ENCODE measurements around the gene FKBP10. TPM values are rescaled to one million over a fixed set of nuclear protein-coding genes. Genes with fewer than 3 reads are reported as not detected.
A peak's percentile ranks its signal among the peaks of the same experiment; 100 is the strongest.

FKBP10 gene
- total RNA-seq, 2 donors from 2014 or later: 179 to 291 TPM

GRCh38 chr17:41799366-41799765 lies 13.4 kb upstream of the FKBP10 start:
- no peaks in the 10 kb centered on the region for H3K27me3 ChIP-seq (ENCODE audit: control insufficient read depth, insufficient read depth, low read length, poor library complexity, severe bottlenecking)
- H3K9me3 Mint-ChIP-seq: no peaks in the 10 kb centered on the region
- DNase-seq: peak; percentile 71
- WGBS, 2 experiments (ENCODE audit: insufficient coverage in 1 of 2, insufficient read length in 1 of 2): 73 to 94% methylated on average over 4 to 8 of the region's 8 CpGs
- TF ChIP-seq, protein P1, sequence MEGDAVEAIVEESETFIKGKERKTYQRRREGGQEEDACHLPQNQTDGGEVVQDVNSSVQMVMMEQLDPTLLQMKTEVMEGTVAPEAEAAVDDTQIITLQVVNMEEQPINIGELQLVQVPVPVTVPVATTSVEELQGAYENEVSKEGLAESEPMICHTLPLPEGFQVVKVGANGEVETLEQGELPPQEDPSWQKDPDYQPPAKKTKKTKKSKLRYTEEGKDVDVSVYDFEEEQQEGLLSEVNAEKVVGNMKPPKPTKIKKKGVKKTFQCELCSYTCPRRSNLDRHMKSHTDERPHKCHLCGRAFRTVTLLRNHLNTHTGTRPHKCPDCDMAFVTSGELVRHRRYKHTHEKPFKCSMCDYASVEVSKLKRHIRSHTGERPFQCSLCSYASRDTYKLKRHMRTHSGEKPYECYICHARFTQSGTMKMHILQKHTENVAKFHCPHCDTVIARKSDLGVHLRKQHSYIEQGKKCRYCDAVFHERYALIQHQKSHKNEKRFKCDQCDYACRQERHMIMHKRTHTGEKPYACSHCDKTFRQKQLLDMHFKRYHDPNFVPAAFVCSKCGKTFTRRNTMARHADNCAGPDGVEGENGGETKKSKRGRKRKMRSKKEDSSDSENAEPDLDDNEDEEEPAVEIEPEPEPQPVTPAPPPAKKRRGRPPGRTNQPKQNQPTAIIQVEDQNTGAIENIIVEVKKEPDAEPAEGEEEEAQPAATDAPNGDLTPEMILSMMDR (conservative IDR thresholded peaks at IDR 0.05): no peak
- H3K4me3 ChIP-seq (ENCODE audit: low read length): no peak overlapping the region
- peaks cover 8% of the 10 kb centered on the region for H3K36me3 Mint-ChIP-seq (ENCODE audit: low read depth)
- H3K4me1 ChIP-seq (ENCODE audit: control insufficient read depth, insufficient read depth, low read length): peaks cover 9% of the 10 kb centered on the region
- H3K4me1 Mint-ChIP-seq: peaks cover 13% of the 10 kb centered on the region
- no peak overlapping the region for H3K27ac ChIP-seq (ENCODE audit: low read depth, low read length)
- no peaks in the 10 kb centered on the region for H3K36me3 ChIP-seq (ENCODE audit: control insufficient read depth, insufficient read depth, low read length)
- no peaks in the 10 kb centered on the region for H3K9me3 ChIP-seq (ENCODE audit: control insufficient read depth, low read length)
- H3K9ac ChIP-seq (ENCODE audit: extremely low read depth, low read length, poor library complexity, severe bottlenecking): no peak overlapping the region
- no peak overlapping the region for H3K27ac Mint-ChIP-seq
- H3K27me3 Mint-ChIP-seq (ENCODE audit: insufficient read depth): peaks cover 5% of the 10 kb centered on the region
- H3K4me3 Mint-ChIP-seq: no peak overlapping the region

GRCh38 chr17:41800601-41801373 lies 12.0 kb upstream of the FKBP10 start:
- Mint-ChIP-seq H3K27me3 (ENCODE audit: insufficient read depth) (peaks cover 5% of the 10 kb centered on the region), H3K9me3 (no peaks in the 10 kb centered on the region), H3K4me3 (peak overlapping the region; percentile 30), H3K36me3 (ENCODE audit: low read depth) (peaks cover 15% of the 10 kb centered on the region), H3K27ac (peak overlapping the region; percentile 81), H3K4me1 (peaks cover 9% of the 10 kb centered on the region)
- Histone ChIP-seq H3K9me3 (ENCODE audit: control insufficient read depth, low read length) (no peaks in the 10 kb centered on the region), H3K27ac (ENCODE audit: low read depth, low read length) (no peak overlapping the region), H3K4me1 (ENCODE audit: control insufficient read depth, insufficient read depth, low read length) (peaks cover 6% of the 10 kb centered on the region), H3K36me3 (ENCODE audit: control insufficient read depth, insufficient read depth, low read length) (no peaks in the 10 kb centered on the region), H3K27me3 (ENCODE audit: control insufficient read depth, insufficient read depth, low read length, poor library complexity, severe bottlenecking) (no peaks in the 10 kb centered on the region), H3K4me3 (ENCODE audit: low read length) (no peak overlapping the region), H3K9ac (ENCODE audit: extremely low read depth, low read length, poor library complexity, severe bottlenecking) (no peak overlapping the region)
- TF ChIP-seq, protein P1 (conservative IDR thresholded peaks at IDR 0.05): no peak
- DNase-seq: peak; percentile 98
- WGBS, 2 experiments (ENCODE audit: insufficient coverage in 1 of 2, insufficient read length in 1 of 2): 48 to 50% methylated on average over 2 to 17 of the region's 18 CpGs

DNA sequence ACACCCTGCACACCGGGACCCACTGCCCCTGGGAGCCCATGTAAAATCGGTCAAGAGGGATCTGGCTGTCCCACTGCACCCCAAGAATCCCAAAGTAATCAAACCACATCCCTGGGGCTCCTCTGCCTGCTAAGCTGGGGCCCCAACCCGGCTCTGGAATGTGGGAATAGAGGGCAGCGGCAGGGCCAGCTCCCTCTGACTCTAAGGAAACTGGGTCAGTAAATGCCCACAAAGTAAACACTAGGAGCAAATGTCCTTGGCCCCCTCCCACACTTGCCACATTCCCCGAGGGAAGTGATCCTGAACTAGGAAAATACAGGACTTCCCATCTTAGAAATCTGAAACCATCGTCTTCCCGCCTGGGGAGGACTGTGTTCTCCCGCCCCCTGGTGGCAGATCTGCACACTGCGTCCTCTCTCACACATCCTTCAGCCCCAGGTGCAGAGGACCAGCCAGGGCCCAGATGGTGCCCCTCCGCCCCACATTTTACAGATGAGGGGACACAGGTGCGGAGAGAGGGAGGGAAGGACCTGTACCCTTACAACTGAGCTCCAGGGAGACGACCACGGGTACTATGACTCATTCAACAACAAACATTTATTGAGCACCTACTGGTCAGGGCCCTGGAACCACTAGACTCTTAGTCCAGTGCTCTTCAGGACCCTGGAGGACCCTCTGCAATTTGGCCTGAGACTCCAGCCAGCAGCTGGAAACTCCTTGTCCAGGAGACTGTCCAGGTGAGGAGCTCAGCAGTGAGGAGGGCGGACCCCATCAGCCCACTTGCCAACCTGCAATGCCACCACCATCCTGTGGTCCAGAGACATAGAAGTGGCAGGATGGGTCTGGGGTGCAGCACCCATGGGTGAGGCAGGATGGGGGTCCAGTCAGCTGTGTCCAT lies 11.2 kb upstream of the FKBP10 start:
- Mint-ChIP-seq H3K27ac (peak overlapping the region; percentile 81), H3K27me3 (ENCODE audit: insufficient read depth) (peaks cover 5% of the 10 kb centered on the region), H3K9me3 (no peaks in the 10 kb centered on the region), H3K4me1 (peaks cover 9% of the 10 kb centered on the region), H3K36me3 (ENCODE audit: low read depth) (peaks cover 20% of the 10 kb centered on the region), H3K4me3 (peak overlapping the region; percentile 30)
- H3K27me3 ChIP-seq (ENCODE audit: control insufficient read depth, insufficient read depth, low read length, poor library complexity, severe bottlenecking): no peaks in the 10 kb centered on the region
- no peak overlapping the region for H3K27ac ChIP-seq (ENCODE audit: low read depth, low read length)
- TF ChIP-seq, protein P1 (conservative IDR thresholded peaks at IDR 0.05): peak; percentile 98
- H3K4me3 ChIP-seq (ENCODE audit: low read length): no peak overlapping the region
- no peaks in the 10 kb centered on the region for H3K36me3 ChIP-seq (ENCODE audit: control insufficient read depth, insufficient read depth, low read length)
- no peak overlapping the region for H3K9ac ChIP-seq (ENCODE audit: extremely low read depth, low read length, poor library complexity, severe bottlenecking)
- peak; percentile 97 for DNase-seq
- 21 to 26% methylated on average over 6 to 14 of the region's 14 CpGs for WGBS, 2 experiments (ENCODE audit: insufficient coverage in 1 of 2, insufficient read length in 1 of 2)
- H3K4me1 ChIP-seq (ENCODE audit: control insufficient read depth, insufficient read depth, low read length): peaks cover 6% of the 10 kb centered on the region
- no peaks in the 10 kb centered on the region for H3K9me3 ChIP-seq (ENCODE audit: control insufficient read depth, low read length)

Data from endodermal cell (in vitro differentiated cells).